Activated T-cell treated with anti-CD3 and anti-CD28 coated beads, Interleukin-2, amount 50 U/mL, for 1 hour (primary cell): Measurements from ENCODE around the gene SLC35F1.
"Not testable (repeated sequence)": the region's sequence is repeated elsewhere in the genome, so short reads cannot be mapped to it uniquely, and the experiment has no call there.

ENCODE experiments used
- DNase-seq: peaks from one replicate; pipeline ENCODE4 v3.0.0-alpha.2; 2020

Gene SLC35F1

DNA sequence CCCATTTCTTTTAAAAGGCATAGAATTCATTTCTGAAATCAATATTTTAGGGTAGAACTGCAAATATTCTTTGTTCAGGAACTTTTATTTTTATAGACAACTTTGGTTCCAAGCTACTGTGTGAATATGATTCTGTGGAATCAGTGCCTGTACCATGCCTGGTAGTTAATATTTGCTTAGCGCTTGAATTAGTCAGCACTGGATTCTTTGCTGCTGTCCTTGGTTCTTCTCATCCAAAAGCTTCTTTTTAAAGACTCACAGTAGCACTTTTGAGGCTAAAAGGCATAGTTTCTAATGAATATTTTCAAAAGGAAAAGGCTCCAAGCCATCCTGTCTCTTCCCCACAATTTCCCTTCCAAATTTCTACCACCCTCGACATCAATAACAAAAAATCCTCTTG, 109.5 kb downstream of the SLC35F1 start:
- no peak for DNase-seq

DNA sequence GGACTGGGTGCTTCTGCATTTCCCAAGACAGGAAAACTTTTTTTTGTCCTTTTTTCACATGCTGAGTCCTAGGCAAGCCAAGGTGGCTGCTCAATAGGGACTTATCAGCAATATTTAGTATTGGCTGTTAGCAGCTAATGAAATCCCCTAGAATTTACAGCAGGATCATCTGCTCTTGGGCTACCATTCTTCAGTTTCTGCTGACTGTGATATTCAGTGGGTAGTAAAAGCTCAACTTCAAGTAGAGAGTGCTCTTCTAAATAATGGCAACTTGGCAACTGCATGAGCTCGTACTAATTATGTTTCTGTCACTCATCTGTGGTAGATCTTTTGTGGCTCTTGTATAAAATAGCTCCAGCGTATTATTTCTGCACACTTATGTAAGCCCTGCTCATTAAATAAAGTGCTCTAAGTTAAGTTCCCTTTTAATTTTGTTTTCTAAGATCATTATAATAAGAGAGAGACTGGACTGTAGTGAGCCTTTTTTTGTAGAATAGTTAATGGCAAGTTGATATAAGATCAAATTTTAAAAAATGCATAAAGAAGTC, 110.3 kb downstream of the SLC35F1 start:
- DNase-seq = no peak

DNA sequence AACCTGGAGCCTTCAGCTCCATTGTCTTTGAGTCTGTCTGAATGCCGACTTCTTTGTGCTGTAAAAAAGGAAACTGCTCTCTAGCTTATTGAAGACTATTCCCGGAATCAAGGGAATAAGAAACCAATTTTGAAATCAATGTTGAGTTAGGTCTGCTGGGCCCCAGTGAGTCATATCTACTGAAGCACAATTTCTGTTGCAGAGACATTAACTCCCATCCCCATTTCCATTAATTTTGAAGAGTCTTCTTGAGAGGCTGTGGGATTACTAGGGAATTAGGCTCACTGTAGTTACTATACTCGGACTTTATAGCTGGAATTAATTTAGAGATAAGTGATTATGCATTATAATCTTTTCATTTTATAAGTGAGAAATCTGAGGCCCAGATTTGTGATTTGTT, 116.7 kb downstream of the SLC35F1 start:
- no peak for DNase-seq

DNA sequence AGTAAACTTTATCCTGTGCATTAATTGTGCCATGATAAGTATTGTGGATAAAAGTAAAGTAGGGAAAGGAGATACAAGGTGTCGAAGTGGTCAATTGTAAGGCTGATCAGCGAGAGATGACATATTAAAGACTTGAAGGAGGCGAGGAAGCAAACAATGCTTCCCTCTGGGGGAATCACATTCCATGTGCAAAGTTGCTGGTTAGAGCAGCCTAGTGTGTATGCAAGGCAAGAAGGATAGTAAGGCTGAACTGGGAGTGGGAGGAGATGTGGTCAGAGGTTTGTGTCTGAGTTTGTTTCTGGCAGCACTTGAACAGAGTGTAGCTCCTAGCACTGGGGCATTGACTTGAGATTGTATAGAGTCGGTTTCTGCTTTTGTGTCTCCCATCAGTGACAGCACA, 122.9 kb downstream of the SLC35F1 start:
- DNase-seq = no peak

DNA sequence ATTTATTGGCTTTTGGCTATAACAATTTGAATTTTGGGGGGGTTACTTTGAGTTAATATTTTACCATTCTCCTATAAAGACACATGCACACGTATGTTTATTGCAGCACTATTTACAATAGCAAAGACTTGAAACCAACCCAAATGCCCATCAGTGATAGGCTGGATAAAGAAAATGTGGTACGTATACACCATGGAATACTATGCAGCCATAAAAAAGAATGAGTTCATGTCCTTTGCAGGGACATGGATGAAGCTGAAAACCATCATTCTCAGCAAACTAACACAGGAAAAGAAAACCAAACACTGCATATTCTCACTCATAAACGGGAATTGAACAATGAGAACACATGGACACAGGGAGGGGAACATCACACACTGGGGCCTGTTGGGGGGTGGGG, 130.4 kb downstream of the SLC35F1 start:
- not testable (repeated sequence) for DNase-seq

DNA sequence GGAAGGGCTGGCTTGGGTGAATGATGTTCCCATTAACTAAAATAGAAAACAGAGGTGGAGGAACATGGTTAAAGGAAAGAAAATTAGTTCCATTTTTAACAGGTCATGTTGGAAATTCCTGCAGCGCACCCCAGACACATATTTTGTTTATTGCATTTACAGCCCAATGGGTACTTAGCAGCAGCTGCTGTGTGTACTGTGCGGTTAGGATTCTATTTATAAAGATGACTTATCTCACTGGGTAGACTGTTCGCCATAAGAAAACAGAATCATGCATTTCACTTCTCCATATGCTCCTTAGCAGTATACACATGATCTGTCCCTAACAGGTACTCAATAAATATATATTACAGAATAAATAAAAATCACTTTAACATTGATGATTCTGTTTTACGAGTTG, 135.8 kb downstream of the SLC35F1 start:
- DNase-seq = no peak

DNA sequence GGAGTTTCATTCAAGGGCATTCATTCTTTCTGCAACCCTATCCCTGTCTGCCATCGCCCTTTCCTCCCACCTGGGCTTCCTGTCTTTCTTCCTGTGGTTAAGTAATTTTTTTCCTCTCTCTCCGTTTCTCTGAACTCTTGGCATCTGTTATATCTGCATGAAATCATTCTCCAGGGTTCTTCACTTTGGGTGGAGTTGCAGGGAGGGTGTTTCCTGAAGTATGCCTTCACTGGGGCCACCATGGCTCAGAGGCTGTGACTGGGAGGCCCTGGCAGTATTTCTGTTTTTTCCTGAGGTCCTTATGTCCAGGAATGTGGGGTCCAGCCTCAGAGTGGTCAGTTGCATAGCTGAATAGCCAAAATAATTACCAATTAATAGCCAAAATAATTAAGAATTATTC, 137.2 kb downstream of the SLC35F1 start:
- no peak for DNase-seq

DNA sequence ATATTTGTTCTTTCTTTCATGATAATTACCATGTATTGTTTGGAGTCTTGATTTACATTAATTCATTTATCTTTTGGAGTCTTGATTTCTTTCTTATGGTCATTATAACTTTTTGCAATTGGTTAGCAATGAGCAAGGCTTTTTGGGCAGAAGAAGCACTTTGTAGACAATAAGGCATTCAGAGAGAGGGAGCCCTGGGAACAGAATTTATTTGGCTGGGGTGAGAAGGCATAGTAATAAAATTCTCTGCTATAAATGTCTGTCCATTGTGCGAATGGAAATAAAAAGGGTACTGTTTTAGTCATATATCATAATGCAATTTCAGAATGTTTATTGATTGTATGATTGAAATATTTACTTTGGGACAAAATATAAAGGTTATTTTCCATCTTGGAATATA, 147.0 kb downstream of the SLC35F1 start:
- DNase-seq = no peak

DNA sequence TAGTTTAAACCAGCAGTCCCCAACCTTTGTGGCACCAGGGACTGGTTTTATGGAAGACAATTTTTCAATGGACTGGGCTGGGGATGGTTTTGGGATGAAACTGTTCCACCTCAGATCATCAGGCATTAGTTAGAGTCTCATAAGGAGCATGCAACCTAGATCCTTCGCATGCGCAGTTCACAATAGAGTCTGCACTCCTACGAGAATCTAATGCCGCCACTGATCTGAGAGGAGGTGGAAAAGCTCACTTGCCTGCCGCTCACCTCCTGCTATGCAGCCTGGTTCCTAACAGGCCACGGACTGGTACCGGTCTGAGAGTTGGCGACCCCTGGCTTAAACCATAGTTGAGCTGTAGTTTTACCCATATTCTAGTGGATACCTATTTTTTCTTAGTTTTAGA, 154.6 kb downstream of the SLC35F1 start:
- no peak for DNase-seq

DNA sequence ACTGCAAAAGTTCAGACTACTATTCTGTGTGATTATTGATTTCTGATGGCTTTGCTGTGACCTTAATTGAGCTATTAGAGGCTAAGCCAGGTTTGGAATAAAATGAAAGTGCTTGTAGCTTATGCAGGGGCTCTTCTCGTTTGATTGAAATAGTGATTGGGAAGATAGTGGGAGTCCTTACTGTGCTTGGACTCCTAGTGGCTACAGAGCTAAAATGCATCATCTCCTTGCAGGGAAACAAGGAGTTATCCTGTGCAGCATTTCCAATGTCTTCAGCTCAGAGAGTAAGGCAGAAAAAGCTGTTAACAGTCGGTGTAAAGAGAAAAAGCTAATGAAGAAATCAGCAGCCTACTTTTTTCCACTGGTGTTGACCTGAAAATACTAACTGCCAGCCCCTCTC, 173.5 kb downstream of the SLC35F1 start:
- no peak for DNase-seq

DNA sequence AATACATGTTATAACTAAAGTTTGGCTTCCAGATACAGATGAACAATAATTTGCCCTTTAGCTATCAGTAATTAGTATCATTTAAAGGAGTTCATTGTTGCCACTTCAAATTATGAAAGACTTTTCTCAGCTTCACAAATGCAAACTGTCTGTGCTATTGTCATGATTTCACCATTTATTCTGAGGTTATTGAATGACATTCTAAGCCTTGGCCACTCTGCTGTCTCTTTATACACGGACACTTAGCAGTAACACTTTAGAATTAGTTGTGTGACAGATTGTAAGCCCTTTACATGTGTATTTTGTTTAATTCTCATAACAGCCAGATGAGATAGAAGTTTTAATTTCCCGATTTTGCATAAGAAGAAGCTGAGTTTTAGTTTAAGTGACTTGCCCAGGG, 176.6 kb downstream of the SLC35F1 start:
- DNase-seq = no peak

DNA sequence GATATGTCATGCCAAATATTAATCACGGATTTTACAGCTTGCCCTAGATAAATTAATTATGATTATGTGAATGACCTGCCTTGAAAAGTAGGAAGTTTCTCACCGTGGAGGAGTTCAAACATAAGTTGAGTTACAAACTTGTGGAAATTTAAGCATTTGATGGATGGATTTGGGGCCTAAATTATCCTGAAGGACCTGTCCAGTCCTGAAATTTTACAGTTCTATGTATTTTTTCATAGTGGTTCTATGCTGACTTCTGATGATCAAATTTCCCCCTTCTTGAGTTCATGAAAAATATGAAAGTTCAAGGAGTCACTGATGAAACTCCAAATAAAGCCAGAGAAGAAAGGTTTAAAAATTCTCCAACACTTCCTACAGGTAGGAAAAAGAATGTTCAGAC, 178.6 kb downstream of the SLC35F1 start:
- no peak for DNase-seq

DNA sequence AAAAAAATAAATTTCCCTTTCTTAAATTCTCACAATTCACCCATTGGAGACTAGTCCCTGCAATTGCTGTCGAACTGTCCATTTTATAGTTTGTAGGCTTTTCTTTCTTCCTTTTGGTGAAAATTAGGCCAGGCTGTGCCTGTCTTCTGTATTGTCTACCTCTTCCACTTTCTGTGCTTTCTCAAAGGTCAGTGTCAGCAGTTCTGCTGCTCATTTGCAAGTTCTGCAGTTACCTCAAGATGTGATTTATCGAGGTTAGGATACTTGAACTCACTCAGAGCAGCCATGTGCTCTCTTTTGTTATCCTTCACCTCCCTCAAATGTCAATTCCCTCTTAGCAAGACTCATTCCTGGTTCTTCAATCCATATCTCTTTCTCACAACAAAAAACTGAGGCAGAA, 179.1 kb downstream of the SLC35F1 start:
- DNase-seq = no peak

DNA sequence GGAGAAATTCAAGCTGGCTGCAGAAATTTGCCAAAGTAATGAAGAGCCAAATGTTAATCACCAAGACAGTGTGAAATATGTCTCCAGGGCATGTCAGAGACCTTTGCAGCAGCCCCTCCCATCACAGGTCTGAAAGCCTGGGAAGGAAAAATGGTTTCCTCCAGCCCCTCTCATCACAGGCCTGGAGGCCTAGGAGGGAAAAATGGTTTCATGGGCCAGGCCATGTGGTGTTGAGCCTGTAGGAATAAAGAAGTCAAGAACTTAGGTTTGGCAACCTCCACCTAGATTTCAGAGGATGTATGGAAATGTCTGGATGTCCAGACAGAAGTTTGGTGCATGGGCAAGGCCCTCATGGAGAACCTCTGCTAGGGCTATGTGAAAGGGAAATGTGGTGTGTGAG, 185.0 kb downstream of the SLC35F1 start:
- no peak for DNase-seq

DNA sequence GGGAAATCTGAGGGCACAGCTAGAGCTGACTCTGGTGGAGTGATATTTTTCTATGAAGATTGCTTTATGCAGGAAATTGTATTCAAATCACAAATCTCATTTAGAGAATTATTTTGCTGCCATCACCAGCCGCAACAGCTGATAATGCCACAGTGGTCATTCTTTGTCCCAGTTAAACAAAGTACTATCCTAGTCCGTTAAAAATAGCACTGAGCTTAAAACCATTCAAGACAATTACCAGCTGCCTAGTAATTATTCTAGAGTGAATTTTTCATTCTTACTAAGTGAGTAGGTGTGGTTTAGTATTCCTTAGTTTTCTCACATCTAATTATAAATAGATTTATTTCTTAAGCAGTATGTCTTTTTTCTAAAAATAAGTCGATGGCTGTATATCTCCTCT, 190.5 kb downstream of the SLC35F1 start:
- DNase-seq = no peak

DNA sequence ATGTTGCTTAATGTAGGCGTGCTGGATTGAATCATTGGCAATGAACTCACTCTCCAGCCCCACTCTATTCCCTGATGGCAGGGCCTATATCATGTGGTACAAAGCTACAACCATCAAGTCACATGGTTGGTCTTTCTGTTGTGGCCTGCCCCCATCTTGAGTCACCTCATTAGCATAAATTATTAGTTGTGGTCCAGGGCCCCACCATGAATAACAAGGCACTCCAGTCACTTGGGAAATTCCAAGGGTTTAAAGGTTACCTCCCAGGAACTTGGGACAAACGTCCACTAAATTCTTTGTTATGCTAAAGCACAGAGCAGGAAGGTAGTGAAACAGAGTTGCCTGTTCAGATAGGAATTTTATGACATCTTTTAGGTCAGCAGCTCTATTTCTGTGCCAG, 193.7 kb downstream of the SLC35F1 start:
- DNase-seq = no peak

DNA sequence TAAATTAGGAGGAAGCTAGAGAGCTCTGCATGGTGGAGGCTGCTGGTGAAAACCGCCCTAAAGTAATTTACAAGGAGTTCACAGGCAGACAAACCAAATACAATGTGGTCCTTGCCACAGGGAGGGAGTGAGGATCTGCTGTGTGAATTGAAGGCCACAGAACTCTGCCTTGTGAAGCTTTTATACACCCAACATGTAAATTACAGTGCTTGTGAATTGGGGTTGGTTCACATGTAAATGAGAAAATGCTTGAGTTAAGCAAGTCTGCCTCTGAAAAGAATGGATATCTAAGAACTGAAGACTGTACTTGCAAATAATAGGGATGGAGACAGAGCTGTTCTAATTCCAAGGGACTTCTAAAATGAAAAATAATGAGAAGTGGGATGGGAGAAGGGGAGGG, 194.2 kb downstream of the SLC35F1 start:
- no peak for DNase-seq

DNA sequence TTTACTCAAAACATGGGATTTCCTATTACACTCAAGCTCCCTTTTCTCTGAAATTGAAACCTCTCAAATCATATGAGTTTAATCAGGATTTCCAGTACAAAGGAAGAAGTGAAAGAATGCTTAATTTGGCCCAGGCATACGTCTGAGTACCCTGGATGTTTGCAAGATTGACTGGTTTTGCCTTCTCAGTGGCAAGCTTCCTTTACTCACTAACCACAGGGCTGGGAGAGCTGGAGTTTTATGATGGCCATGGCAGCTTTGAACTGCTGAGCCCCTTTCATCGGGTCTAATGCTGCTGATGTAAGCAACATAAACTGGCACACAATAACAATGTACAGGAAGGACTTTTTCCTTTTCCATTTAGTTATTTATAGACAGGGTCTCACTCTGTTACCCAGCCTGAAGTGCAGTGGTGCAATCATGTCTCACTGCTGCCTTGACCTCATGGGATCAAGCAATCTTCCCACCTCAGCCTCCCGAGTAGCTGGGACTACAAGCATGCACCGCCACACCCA, 194.8 kb downstream of the SLC35F1 start:
- DNase-seq = no peak

DNA sequence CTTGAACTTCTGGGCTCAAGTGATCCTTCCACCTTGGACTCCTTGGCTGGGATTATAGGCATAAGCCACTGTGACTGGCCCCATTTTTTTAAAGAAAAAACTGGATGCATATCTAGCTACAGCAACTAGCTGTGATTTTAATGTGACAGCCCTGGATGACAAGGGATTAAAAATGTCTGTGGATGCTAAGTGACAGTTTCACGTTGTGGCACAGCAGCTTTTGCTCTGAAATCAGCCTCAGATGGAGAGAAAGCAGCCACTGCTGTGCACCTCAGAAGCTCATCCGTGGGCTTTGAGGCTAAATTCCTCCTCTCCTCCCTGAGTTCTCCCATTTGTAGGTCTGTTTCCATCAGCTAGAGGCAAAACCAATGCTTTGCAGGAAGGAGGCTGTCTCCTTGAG, 195.3 kb downstream of the SLC35F1 start:
- DNase-seq = no peak

DNA sequence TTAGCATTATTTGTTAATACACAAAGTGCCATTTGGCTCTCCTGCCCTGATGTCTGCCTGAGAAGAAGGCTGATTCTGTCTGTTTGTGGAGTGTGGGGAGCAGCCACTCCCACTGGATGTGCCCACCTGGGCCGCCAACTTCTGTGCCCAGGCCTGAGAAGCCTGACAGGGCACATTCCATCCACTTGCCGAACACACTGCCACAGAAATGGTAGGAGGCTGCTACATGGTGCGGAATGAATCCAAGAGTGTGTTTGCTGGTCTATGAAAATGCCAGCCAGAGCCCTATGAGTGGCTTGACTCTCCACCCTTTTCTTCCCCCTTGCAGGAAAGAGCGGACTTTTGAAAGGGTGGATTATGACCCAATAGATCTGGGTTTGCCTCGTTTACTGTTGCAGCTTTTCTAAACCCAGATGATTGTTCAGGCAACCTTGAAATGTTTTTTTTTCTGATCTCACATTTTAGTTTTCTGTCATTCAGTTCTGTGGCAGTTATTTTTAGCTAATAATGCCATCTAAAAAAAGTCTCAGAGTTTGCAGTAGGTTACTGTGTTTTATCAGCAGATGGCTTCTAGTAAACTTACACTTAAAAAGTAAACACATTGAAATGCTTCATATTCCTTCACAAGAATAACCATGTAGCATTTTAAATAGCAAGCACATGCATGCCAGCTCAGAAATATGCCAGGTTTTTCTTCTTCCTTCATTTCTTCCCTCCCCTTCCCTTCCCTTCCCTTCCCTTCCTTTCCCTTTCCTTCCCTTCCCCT, 196.5 kb downstream of the SLC35F1 start:
- DNase-seq = no peak

DNA sequence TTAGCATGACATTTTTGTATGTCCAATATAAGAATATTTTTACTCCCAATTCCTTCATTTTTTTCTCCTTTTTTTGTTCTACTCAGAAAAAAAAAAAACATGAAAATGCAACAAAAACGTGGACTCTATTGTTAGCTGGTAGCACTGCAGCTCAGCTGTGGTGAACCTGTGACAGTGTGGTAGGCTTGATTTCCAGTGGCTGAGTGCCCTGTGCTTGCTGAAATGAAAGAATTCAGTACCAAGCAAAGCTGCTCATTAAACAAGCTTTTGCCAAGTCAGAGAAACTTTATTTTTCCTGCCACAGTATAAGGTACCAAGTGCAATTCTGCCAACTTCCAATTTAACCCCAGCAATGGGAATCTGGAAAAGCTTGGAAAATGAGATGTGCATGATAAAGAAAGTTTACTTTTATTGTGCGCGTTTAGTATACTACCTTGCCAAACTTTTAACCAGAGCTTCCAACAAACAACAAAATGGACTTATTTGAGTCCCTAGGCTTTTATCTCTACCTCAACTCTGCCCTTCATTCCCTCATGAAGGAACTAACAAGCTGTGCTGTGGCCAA, 215.2 kb downstream of the SLC35F1 start:
- DNase-seq = no peak

DNA sequence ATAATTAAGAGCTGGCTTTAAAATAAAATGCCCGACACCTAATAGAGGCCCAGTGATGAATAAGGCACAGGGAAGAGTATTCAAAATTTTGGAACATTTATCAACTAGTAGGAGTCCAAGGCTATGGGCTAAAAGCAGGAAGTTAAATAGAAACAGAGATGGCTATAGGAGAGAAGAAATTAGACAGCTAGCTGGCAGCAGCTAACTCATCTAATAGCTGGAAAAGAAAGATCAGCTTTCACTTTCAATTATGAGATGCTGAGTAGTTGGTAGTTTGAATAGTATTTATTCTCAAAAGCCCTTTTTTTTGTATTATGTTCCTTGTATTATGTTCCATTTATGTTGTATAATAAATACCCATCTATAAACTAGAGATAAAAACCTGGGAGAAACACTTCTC, 215.7 kb downstream of the SLC35F1 start:
- DNase-seq = no peak

DNA sequence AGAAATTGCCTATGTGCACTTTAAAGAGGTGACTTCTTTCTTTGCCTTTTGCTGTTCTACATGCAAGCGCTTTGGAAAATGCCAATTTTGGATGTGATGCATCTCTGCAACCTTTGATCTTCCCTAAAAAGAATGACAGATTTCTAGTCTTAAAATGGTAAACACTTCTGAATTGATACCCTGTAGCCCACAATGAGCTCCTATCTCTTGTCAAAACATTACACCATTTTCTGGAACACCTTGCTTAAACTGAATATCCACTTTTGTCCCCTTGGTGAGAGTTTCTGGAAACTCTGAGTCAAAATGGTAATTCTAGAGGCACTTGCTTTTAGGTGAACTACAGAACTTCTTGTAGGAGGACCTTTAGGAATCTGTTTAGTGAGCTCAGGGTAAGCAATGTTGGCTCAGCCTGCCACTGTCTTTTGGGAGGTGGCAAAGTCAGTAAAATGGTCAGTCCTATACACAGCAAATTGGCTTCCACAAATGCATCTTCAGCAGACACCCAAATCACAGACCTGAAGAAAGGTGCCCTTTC, 216.5 kb downstream of the SLC35F1 start:
- no peak for DNase-seq

DNA sequence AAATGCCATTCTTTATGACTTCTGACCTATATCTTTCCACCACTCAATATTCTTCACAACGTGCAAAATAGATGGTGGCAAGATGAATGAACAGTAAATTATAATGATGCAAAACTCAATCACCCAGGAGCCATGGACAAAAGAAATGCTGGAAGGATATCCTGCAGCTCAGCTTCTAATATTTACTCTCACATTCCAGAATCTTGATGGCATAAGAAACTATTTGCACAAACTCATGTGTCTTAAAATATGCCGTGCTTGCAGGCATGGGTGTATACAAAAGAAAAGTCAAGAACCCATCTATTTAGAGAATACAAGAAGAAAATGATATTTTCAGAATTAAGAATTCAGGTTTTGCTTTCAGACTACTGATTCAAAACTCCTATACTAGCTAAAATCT, 217.8 kb downstream of the SLC35F1 start:
- DNase-seq = no peak
